ENCODE results near the gene SLC9C2.
"Not testable (repeated sequence)": the region's sequence is repeated elsewhere in the genome, so short reads cannot be mapped to it uniquely, and the experiment has no call there.

The SLC9C2 gene

DNA sequence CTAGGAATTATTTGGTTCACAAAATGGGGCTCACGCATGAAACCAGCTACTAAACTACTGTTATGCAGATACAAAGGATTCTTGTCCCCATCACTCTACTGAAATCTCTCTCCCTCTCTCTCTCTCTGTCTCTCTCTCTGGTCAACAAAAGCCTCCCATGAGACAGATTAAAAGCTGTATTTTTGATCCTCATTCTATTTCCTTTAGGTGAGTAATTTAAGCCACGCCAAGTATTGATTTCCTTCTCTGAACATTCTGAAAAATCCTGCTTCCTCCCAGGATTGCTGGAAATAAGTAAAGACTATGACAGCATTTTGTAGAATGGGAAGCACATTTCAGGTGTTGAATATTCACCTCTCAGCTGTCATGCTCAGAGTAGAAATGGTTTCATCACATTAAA is 82.1 kb downstream of the SLC9C2 start:
- Histone ChIP-seq H3K27ac (no peak overlapping the region), H3K4me1 (no peaks in the 10 kb centered on the region), H3K9me3 (no peaks in the 10 kb centered on the region), H3K4me3 (no peak overlapping the region), H3K27me3 (no peaks in the 10 kb centered on the region), H3K36me3 (no peaks in the 10 kb centered on the region)
- TF ChIP-seq, protein P1, sequence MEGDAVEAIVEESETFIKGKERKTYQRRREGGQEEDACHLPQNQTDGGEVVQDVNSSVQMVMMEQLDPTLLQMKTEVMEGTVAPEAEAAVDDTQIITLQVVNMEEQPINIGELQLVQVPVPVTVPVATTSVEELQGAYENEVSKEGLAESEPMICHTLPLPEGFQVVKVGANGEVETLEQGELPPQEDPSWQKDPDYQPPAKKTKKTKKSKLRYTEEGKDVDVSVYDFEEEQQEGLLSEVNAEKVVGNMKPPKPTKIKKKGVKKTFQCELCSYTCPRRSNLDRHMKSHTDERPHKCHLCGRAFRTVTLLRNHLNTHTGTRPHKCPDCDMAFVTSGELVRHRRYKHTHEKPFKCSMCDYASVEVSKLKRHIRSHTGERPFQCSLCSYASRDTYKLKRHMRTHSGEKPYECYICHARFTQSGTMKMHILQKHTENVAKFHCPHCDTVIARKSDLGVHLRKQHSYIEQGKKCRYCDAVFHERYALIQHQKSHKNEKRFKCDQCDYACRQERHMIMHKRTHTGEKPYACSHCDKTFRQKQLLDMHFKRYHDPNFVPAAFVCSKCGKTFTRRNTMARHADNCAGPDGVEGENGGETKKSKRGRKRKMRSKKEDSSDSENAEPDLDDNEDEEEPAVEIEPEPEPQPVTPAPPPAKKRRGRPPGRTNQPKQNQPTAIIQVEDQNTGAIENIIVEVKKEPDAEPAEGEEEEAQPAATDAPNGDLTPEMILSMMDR (IDR thresholded peaks at IDR 0.05), result no peak
- DNase-seq, result no peak
- intact Hi-C loops (cut with DNase I; ENCODE audit: low total_unique reads), result no loop called here

DNA sequence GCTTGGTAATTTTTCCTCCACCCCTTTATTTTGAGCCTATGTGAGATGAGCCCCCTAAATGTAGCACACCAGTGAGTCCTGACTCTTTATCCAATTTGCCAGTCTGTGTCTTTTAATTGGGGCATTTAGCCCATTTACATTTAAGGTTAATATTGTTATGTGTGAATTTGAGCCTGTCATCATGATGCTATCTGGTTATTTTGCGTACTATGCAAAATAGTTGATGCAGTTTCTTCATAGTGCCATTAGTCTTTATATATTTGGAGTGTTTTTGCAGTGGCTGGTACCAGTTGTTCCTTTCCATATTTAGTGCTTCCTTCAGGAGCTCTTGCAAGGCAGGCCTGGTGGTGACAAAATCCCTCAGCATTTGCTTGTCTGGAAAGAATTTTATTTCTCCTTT is 88.4 kb downstream of the SLC9C2 start:
- DNase-seq; H3K9me3 ChIP-seq; H3K4me1 ChIP-seq; H3K27ac ChIP-seq; H3K4me3 ChIP-seq; intact Hi-C loops (cut with DNase I; ENCODE audit: low total_unique reads); H3K27me3 ChIP-seq; H3K36me3 ChIP-seq: not testable (repeated sequence)

DNA sequence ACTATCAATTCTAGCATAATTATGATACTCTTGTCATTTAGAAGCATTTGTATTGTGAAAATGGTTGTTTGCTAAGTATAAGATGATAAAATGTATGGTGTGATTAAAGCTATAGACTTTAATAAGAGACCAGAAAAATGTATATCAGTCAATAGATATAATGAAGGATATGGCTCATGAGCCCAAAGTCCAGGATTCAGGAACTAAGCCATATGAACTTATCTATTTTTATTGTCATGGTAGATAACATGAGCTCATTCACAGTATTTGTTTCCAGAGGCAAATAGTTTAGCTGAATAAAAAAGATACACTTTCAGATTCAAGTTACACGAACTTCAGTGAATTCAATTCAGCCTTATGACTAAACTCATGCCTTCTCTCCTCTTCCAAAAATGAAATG is 93.1 kb downstream of the SLC9C2 start:
- Histone ChIP-seq H3K36me3 (no peaks in the 10 kb centered on the region), H3K27me3 (no peaks in the 10 kb centered on the region), H3K4me1 (no peaks in the 10 kb centered on the region), H3K4me3 (no peak overlapping the region), H3K27ac (no peak overlapping the region), H3K9me3 (no peaks in the 10 kb centered on the region)
- intact Hi-C loops (cut with DNase I; ENCODE audit: low total_unique reads), result no loop called here
- DNase-seq, result no peak
- TF ChIP-seq, protein P1 (IDR thresholded peaks at IDR 0.05), result no peak

DNA sequence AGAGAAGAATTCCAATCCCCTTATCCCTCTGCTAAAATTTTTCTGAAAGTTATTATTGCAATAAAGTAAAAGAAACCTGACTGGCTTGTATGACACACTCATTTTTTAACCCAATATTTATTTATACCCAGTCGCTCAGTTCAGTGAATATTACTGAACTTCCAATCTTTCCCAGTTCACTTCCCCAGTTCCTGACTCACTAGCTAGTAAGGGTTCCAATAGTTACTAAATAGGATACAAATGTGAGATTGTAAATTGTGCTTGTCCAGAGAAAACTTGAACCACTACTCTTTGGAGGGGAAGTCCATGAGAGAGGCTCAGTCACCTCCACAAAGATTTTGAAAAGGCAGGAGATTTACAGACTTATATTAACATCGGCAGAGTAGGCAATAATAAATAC is 94.3 kb downstream of the SLC9C2 start:
- no peaks in the 10 kb centered on the region for H3K9me3 ChIP-seq
- no peaks in the 10 kb centered on the region for H3K4me1 ChIP-seq
- H3K36me3 ChIP-seq, result no peaks in the 10 kb centered on the region
- DNase-seq, result no peak
- no peak overlapping the region for H3K4me3 ChIP-seq
- H3K27me3 ChIP-seq, result no peaks in the 10 kb centered on the region
- H3K27ac ChIP-seq, result no peak overlapping the region
- TF ChIP-seq, protein P1 (IDR thresholded peaks at IDR 0.05), result no peak
- intact Hi-C loops (cut with DNase I; ENCODE audit: low total_unique reads), result no loop called here

DNA sequence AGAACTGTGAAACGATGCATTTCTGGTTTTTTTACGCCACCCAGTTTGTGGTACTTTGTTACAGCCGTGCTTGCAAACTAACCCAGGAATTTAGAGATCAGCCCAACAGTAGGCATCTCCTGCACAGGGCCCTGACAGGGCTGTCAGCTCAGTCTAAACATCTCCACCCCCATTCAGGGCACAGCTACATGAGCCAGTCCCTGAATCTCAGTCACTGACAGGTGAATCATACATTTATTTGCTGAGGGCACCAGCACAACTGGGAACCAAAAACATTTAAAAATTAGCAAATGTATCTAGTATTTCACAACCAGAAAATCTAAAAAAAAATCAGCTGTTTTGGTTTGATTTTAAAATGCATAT is 95.0 kb downstream of the SLC9C2 start:
- H3K36me3 ChIP-seq, result no peaks in the 10 kb centered on the region
- DNase-seq, result no peak
- intact Hi-C loops (cut with DNase I; ENCODE audit: low total_unique reads), result no loop called here
- no peak overlapping the region for H3K27ac ChIP-seq
- no peaks in the 10 kb centered on the region for H3K27me3 ChIP-seq
- no peaks in the 10 kb centered on the region for H3K4me1 ChIP-seq
- H3K4me3 ChIP-seq, result no peak overlapping the region
- H3K9me3 ChIP-seq, result no peaks in the 10 kb centered on the region
- TF ChIP-seq, protein P1 (IDR thresholded peaks at IDR 0.05), result no peak

DNA sequence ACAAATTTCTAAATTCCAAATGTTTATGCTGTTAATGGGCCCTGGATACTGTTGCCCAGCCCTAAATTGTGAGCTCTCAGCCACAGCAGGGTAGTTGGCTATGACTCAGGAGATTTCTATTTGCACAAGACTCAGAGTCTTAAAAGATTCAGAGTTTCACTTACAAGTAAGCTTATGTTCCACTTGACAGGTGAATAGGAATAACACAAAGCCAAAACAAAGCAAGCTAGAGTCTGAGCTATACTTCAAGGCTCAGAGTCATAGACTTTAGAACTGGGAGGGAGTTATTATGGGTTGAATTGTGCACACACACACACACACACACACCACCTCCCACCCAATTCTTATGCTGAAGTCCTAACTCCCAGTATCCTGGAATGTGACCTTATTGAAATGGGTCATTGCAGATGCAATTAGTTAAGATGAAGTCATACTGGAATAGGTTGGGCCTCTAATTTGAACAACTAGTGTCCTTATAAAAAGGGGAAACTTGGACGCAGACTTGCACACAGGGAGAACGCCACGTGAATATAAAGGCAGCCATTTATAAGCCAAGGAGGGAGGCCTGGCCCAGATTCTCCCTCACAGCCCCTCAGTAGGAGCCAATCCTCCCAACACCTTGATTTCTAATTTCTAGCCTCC is 95.5 kb downstream of the SLC9C2 start:
- intact Hi-C loops (cut with DNase I; ENCODE audit: low total_unique reads), result no loop called here
- no peak for DNase-seq
- Histone ChIP-seq H3K27me3 (no peaks in the 10 kb centered on the region), H3K4me3 (no peak overlapping the region), H3K4me1 (no peaks in the 10 kb centered on the region), H3K9me3 (no peaks in the 10 kb centered on the region), H3K27ac (no peak overlapping the region), H3K36me3 (no peaks in the 10 kb centered on the region)
- TF ChIP-seq, protein P1 (IDR thresholded peaks at IDR 0.05), result no peak

Data from tibial artery (tissue), 4 donors.